NB4 (cell line): ENCODE results near the gene C4BPA.

Experiments
- DNase-seq: peaks from one replicate; pipeline ENCODE4 v3.0.0; 2010; ENCODE audit warnings: low read depth
- H3K4me3 ChIP-seq: one replicate; pipeline ENCODE4 v1.5.1; 2011; ENCODE audit warnings: mild to moderate bottlenecking, low read depth, low read length, moderate library complexity
- MAX ChIP-seq: IDR thresholded peaks from 2 replicates; pipeline ENCODE4 v1.6.1; 2011; ENCODE audit warnings: low read depth, low read length
- MYC ChIP-seq: IDR thresholded peaks from 2 replicates; pipeline ENCODE4 v1.6.1; 2011; ENCODE audit warnings: low read depth, low read length
- POLR2A ChIP-seq: IDR thresholded peaks from 2 replicates; pipeline ENCODE4 v1.6.1; 2011; ENCODE audit warnings: mild to moderate bottlenecking; ENCODE audit not compliant: insufficient read length; ENCODE audit errors: extremely low read depth
- TF ChIP-seq, protein P1 (sequence below): IDR thresholded peaks from one replicate; pipeline ENCODE4 v1.5.1; 2012; ENCODE audit warnings: low read depth, low read length

Gene C4BPA

GRCh38 chr1:207071426-207071825 is 32.6 kb upstream of the C4BPA start:
- no peak overlapping the region for H3K4me3 ChIP-seq
- TF ChIP-seq POLR2A (no peak), MAX (no peak), MYC (no peak)
- TF ChIP-seq, protein P1, sequence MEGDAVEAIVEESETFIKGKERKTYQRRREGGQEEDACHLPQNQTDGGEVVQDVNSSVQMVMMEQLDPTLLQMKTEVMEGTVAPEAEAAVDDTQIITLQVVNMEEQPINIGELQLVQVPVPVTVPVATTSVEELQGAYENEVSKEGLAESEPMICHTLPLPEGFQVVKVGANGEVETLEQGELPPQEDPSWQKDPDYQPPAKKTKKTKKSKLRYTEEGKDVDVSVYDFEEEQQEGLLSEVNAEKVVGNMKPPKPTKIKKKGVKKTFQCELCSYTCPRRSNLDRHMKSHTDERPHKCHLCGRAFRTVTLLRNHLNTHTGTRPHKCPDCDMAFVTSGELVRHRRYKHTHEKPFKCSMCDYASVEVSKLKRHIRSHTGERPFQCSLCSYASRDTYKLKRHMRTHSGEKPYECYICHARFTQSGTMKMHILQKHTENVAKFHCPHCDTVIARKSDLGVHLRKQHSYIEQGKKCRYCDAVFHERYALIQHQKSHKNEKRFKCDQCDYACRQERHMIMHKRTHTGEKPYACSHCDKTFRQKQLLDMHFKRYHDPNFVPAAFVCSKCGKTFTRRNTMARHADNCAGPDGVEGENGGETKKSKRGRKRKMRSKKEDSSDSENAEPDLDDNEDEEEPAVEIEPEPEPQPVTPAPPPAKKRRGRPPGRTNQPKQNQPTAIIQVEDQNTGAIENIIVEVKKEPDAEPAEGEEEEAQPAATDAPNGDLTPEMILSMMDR = no peak

GRCh38 chr1:207072233-207072632 is 31.8 kb upstream of the C4BPA start:
- no peak for TF ChIP-seq MAX
- TF ChIP-seq, protein P1 = no peak
- TF ChIP-seq POLR2A = no peak
- TF ChIP-seq MYC = no peak
- H3K4me3 ChIP-seq = no peak overlapping the region
- DNase-seq = no peak

More at GRCh38 chr1:207071426-207071825, 32.6 kb upstream of the C4BPA start:
- DNase-seq = no peak

- no peak for TF ChIP-seq MAX
- no peak for TF ChIP-seq MYC
- no peak for TF ChIP-seq POLR2A
- TF ChIP-seq, protein P1 = no peak
- no peak for DNase-seq
- no peak overlapping the region for H3K4me3 ChIP-seq
Observed at GRCh38 chr1:207073906-207074820, 29.9 kb upstream of the C4BPA start.

DNA sequence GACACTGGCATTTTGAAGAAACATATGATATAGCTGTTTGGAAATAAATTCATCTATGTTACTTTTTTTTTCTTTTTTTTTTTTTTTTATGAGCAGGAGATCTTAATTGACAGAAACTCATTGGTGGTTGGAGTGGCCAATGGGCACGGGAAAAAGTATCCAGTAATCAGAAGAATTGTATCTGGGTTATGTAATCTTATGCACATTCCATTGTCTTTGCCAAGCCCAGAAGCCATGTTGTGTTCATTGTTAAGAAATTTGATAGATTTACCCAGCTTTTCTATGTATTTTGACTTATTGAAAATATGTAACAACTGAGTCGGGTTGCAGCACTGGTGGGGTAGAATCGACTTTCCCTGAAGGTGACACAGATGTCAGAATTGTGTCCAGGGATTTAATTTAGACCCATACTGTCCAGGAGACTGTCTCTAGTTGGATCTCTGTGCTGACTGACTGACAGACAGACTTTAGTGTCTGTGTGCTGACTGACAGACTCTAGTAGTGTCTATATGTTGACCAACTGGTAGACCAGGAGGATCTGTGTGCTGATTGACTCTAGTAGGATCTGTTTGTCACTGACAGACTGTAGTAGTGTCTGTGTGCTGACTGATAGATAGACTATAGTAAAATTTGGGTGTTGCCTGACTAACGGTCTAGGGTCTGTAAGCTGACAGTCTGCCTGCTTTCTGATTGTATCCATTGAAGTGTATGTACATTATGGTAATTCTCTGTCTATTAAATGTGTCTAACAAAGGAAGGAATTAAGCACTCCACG is 27.7 kb upstream of the C4BPA start:
- no peak for DNase-seq
- no peak overlapping the region for H3K4me3 ChIP-seq
- TF ChIP-seq, protein P1 = no peak
- TF ChIP-seq POLR2A (no peak), MAX (no peak), MYC (no peak)

DNA sequence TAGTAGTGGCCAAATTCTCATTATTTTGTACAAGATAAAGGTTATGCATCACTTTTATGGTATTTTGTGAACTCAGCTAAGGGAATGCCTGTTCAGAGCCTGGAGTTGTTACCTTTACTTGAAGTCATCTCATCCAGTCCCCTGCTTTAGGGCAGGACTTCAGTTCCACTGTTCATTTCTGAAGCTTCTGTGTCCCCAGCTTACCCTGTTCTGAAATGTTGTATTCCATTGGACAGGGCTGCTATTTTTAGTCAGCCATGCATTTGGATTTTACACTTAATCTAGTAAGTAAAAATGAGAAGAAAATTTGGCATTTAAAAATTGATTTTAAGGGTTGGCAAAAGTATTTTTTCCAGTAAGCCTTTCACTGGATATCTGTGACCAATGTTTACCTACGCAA is 27.0 kb upstream of the C4BPA start:
- DNase-seq = no peak
- no peak overlapping the region for H3K4me3 ChIP-seq
- TF ChIP-seq, protein P1 = no peak
